A673 (cell line): ENCODE data around the gene TRIM26.

Experiments used
- CTCF ChIP-seq: fragments of 300-800, 200-600 bp; sonication (generic); conservative IDR thresholded peaks from 2 replicates; pipeline ENCODE4 v1.5.1; 2017; ENCODE audit warnings: low read depth, mild to moderate bottlenecking, antibody characterized with exemption, low read length, moderate library complexity, mixed read lengths
- EZH2 ChIP-seq: fragments of 200-600 bp; sonication (generic); IDR thresholded peaks from 2 replicates; pipeline ENCODE4 v1.6.1; 2017; ENCODE audit warnings: borderline replicate concordance, low read depth, mild to moderate bottlenecking, mixed read lengths, antibody characterized with exemption, low read length; ENCODE audit not compliant: poor library complexity, severe bottlenecking

- TF ChIP-seq EZH2 (no peak), CTCF (no peak)
Measured at GRCh38 chr6:30258204-30258603, 45.0 kb upstream of the TRIM26 start.
